ENCODE measurements around the gene HPSE2.

The HPSE2 gene

GRCh38 chr10:98435178-98435577 is 800.5 kb downstream of the HPSE2 start:
- Histone ChIP-seq H3K79me2 (ENCODE audit: low read length) (no peaks in the 10 kb centered on the region), H3K27ac (ENCODE audit: low read length) (no peak overlapping the region), H3K4me2 (ENCODE audit: low read length) (no peak overlapping the region), H3K36me3 (replicated peaks; ENCODE audit: low read depth, low read length) (peaks cover 47% of the 10 kb centered on the region), H3K4me1 (ENCODE audit: low read length) (no peaks in the 10 kb centered on the region), H2AFZ (ENCODE audit: low read depth, low read length) (no peak overlapping the region), H3K9me3 (ENCODE audit: insufficient read depth, low read length) (no peaks in the 10 kb centered on the region), H3K4me3 (ENCODE audit: low read length) (no peak overlapping the region), H3K27me3 (ENCODE audit: low read depth, low read length) (no peaks in the 10 kb centered on the region), H3K9ac (ENCODE audit: low read length) (no peak overlapping the region), H4K20me1 (ENCODE audit: insufficient read depth, low read length) (no peaks in the 10 kb centered on the region)
- TF ChIP-seq CTCF (IDR thresholded peaks at IDR 0.05; ENCODE audit: low read depth, low read length) = no peak
- no peak for TF ChIP-seq EZH2phosphoT487 (IDR thresholded peaks at IDR 0.05; ENCODE audit: low read depth)

GRCh38 chr10:98433881-98434732 is 801.5 kb downstream of the HPSE2 start:
- no peaks in the 10 kb centered on the region for H3K4me1 ChIP-seq (ENCODE audit: low read length)
- no peak overlapping the region for H2AFZ ChIP-seq (ENCODE audit: low read depth, low read length)
- no peak overlapping the region for H3K9ac ChIP-seq (ENCODE audit: low read length)
- no peak overlapping the region for H3K4me3 ChIP-seq (ENCODE audit: low read length)
- H3K36me3 ChIP-seq (replicated peaks; ENCODE audit: low read depth, low read length) = peaks cover 44% of the 10 kb centered on the region
- H3K79me2 ChIP-seq (ENCODE audit: low read length) = no peaks in the 10 kb centered on the region
- no peak overlapping the region for H3K4me2 ChIP-seq (ENCODE audit: low read length)
- H3K9me3 ChIP-seq (ENCODE audit: insufficient read depth, low read length) = no peaks in the 10 kb centered on the region
- no peaks in the 10 kb centered on the region for H3K27me3 ChIP-seq (ENCODE audit: low read depth, low read length)
- TF ChIP-seq EZH2phosphoT487 (IDR thresholded peaks at IDR 0.05; ENCODE audit: low read depth) (no peak), CTCF (IDR thresholded peaks at IDR 0.05; ENCODE audit: low read depth, low read length) (no peak)
- H4K20me1 ChIP-seq (ENCODE audit: insufficient read depth, low read length) = no peaks in the 10 kb centered on the region
- no peak overlapping the region for H3K27ac ChIP-seq (ENCODE audit: low read length)

DNA sequence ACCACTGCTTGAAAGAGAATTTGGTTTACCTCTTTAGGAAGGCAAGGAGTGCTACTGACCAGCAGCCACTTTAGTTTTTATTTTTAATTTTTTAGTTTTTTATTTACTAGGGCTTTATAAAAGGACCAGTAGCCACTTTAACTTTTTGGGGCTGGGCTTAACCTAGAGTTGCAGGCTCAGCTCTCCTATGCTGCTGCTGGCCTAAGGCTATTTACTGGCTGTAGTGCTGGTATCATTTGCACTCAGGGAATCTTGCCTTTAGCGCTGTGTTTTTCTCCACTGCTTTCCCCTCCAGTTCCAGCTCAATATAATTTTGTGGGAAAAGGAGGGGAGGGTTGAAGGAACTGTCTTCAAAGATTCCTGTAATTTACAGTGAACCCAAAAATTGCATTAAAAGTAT is 802.3 kb downstream of the HPSE2 start:
- no peak overlapping the region for H3K9ac ChIP-seq (ENCODE audit: low read length)
- TF ChIP-seq CTCF (IDR thresholded peaks at IDR 0.05; ENCODE audit: low read depth, low read length) (no peak), EZH2phosphoT487 (IDR thresholded peaks at IDR 0.05; ENCODE audit: low read depth) (no peak)
- no peaks in the 10 kb centered on the region for H3K9me3 ChIP-seq (ENCODE audit: insufficient read depth, low read length)
- H3K27ac ChIP-seq (ENCODE audit: low read length) = no peak overlapping the region
- no peaks in the 10 kb centered on the region for H3K4me1 ChIP-seq (ENCODE audit: low read length)
- no peak overlapping the region for H2AFZ ChIP-seq (ENCODE audit: low read depth, low read length)
- H3K79me2 ChIP-seq (ENCODE audit: low read length) = no peaks in the 10 kb centered on the region
- no peak overlapping the region for H3K4me2 ChIP-seq (ENCODE audit: low read length)
- H3K4me3 ChIP-seq (ENCODE audit: low read length) = no peak overlapping the region
- H4K20me1 ChIP-seq (ENCODE audit: insufficient read depth, low read length) = no peaks in the 10 kb centered on the region
- peaks cover 44% of the 10 kb centered on the region for H3K36me3 ChIP-seq (replicated peaks; ENCODE audit: low read depth, low read length)
- H3K27me3 ChIP-seq (ENCODE audit: low read depth, low read length) = no peaks in the 10 kb centered on the region

GRCh38 chr10:98432330-98432729 is 803.3 kb downstream of the HPSE2 start:
- Histone ChIP-seq H3K9me3 (ENCODE audit: insufficient read depth, low read length) (no peaks in the 10 kb centered on the region), H3K27me3 (ENCODE audit: low read depth, low read length) (no peaks in the 10 kb centered on the region), H3K4me3 (ENCODE audit: low read length) (no peak overlapping the region), H3K4me1 (ENCODE audit: low read length) (no peaks in the 10 kb centered on the region), H2AFZ (ENCODE audit: low read depth, low read length) (no peak overlapping the region), H3K4me2 (ENCODE audit: low read length) (no peak overlapping the region), H3K79me2 (ENCODE audit: low read length) (no peaks in the 10 kb centered on the region), H3K9ac (ENCODE audit: low read length) (no peak overlapping the region), H3K27ac (ENCODE audit: low read length) (no peak overlapping the region), H4K20me1 (ENCODE audit: insufficient read depth, low read length) (no peaks in the 10 kb centered on the region), H3K36me3 (replicated peaks; ENCODE audit: low read depth, low read length) (peaks cover 44% of the 10 kb centered on the region)
- TF ChIP-seq EZH2phosphoT487 (IDR thresholded peaks at IDR 0.05; ENCODE audit: low read depth) (no peak), CTCF (IDR thresholded peaks at IDR 0.05; ENCODE audit: low read depth, low read length) (no peak)
